Stimulated activated CD8-positive, alpha-beta memory T cell treated with anti-CD3 and anti-CD28 coated beads, Interleukin-7, amount 100 ng/mL, for 48 hours (primary cell): ENCODE data around the gene CLEC4M.
A peak's percentile ranks its signal among the peaks of the same experiment; 100 is the strongest.

Source experiments
- DNase-seq, 2 donors: peaks; one replicate each; pipeline ENCODE4 v3.0.0-alpha.2; 2020; ENCODE audit warnings: low read depth in 1 of 2; ENCODE audit errors: extremely low read depth in 1 of 2

CLEC4M gene, protein sequence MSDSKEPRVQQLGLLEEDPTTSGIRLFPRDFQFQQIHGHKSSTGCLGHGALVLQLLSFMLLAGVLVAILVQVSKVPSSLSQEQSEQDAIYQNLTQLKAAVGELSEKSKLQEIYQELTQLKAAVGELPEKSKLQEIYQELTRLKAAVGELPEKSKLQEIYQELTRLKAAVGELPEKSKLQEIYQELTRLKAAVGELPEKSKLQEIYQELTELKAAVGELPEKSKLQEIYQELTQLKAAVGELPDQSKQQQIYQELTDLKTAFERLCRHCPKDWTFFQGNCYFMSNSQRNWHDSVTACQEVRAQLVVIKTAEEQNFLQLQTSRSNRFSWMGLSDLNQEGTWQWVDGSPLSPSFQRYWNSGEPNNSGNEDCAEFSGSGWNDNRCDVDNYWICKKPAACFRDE

DNA sequence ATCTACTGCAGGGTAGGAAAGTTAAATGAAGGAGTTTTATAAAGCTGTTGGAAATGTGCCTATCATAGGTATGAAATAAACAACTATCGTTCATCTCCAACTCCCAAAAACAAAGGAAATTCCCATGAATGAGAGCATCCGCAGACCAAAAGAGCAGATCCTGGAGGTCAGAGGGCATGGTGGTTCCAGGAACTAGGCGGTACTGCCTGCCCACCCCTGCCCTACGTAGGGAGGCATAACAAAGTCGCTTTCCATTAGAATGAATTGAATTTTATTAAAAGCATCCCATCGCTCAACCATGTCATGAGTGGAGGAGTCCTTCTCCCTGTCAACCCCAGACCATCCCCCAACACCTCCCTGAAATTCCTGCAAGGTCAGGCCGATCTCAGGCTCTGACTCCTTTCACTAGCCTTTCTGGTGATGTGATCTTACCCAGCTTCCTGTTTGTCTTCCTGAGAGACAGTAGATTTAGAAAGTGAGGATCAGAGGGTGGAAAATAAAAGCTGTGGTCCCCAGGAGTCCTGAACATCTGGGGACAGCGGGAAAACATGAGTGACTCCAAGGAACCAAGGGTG, at the start of gene CLEC4M:
Gene CLEC4M (plus strand): TSS at position 525 of the 575 bp plus-strand sequence. CDS start 24 bp downstream, at position 549.
- DNase-seq = no peak

DNA sequence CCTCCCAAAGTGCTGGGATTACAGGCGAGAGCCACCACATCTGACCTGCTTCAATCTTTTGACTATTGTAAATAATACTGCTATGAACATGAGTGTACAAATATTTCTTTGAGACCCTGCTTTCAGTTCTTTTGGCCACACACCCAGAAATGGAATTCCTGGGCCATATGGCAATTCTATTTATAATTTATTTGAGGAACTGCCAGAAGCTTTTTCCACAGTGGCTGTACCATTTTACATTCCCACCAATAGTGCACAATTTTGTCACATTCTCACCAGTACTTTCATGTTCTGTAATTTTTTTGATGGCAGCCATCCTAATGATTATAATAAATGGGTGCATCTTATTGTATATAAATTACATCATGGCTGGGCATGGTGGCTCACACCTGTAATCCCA, 47.4 kb upstream of the CLEC4M start:
- no peak for DNase-seq

DNA sequence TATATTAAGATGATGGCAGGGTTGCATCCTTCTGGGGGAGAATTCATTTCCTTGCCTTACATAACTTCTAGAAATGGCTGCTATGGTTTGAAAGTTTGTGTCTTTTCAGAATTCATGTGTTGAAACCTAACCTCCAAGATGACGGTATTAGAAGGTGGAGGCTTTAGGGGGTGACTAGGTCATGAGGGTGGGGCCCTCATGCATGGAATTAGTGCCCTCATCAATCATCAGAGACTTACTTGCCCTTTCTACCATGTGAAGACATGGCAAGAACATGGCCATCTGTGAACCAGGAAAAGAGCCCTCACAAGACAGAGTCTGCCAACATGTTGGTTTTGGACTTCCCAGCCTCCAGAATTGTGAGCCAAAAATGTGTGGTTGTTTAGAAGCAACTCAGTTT, 46.3 kb upstream of the CLEC4M start:
- no peak for DNase-seq

DNA sequence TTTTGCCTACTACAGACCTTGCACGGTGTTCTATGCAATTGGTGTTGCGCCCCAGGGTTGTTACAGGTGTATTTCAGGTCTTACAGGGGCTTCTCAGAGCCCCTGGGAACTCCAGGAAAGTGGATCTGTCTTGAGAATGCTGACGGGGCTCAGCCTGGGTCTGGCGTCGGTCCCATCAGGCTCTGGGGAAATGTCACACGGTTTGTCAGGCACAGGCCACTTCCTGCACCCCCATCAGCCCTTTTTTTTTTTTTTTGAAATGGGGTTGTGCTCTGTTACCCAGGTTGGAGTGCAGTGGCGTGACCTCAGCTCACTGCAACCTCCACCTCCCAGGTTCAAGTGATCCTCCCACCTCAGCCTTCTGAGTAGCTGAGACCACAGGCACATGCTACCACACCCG, 44.4 kb upstream of the CLEC4M start:
- no peak for DNase-seq

DNA sequence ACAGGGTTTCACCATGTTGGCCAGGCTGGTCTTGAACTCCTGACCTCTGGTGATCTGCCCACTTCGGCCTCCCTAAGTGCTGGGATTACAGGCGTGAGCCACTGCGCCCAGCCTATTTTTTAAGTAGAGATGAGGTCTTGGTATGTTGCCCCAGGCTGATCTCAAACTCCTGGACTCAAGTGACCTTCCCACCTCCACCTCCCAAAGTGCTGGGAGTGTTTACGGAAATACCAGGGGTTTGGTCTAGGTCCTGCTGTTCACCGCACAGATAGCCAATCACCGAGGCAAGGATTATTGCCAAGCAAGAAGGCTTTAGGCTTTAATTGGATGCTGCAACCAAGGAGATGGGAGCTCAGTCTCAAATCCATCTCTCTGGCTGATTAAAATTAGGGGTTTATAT, 42.7 kb upstream of the CLEC4M start:
- DNase-seq = no peak

DNA sequence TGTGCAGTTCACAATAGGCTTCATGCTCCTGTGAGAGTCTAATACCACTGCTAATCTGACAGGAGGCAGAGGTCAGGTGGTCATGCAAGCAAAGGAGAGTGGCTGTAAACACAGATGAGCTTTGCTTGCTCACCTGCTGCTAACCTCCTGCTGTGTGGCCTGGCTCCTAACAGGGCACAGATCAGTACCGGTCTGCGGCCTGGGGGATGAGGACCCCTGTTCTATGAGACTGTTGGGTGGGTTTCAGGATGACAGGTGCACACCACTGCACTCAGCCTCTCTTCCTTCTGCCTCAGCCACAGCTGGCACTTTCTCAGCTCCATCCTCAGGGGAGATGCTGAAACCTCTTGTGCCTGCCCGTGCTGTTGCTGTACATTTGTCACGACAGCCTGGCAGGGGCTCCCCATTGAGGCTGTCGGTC, 40.8 kb upstream of the CLEC4M start:
- DNase-seq = no peak

DNA sequence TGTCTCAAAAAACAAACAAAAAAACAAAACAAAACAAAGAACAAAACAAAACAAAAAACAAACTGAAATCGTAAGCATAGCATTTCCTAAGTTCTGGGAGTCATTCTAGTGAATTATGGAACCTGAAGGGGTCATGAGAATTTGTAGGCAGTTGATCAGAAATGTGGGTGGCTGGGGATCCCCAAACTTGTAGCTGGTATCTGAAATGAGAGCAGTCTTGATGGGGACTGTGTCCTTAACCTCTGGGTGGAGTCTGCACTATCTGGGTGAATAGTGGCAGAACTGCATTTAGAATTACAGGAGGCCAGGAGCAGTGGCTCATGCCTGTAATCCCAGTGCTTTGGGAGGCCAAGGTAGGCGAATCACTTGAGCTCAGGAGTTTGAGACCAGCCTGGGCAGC, 37.3 kb upstream of the CLEC4M start:
- DNase-seq = no peak

DNA sequence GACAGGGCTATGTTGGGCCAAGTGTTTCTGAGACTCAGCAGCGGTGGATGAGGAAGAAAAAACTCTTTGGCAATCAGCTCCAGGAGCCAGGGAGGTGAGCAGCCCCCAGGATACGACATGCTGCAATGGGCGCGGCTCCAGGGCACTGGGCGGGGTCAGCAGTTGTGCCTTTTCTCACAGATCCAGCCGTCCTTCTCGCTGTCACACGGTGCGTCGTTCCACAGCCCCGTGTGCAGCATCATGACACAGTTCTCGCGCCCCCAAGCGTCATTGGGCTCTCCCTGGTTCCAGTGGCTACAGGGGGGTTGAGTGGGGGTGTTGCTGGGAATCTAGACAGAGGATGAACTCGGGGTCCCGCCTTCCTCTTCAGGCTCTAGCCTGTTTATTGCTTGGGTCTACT, 33.8 kb upstream of the CLEC4M start:
- no peak for DNase-seq

DNA sequence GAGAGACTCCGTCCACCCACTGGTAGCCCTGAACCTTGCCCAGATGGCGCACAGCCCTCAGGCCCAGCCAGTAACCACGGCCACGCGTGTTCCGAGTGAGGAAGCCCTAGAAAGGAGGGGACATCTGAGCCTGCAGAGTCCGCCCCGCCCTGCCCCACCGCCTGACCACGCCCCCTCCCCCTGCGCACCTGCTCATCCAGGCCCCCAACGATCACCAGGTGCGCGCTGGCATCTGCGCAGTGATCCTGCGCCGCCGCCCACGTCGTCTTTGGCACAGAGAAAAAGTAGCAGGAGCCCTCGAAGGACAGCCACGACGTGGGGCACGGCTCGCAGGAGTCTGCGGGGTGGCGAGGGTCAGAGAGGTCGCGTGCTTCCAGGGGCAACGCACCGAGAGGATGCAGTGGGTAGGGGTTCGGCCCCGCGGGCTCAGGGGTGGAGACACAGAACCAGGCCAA, 33.2 kb upstream of the CLEC4M start:
- DNase-seq = no peak

DNA sequence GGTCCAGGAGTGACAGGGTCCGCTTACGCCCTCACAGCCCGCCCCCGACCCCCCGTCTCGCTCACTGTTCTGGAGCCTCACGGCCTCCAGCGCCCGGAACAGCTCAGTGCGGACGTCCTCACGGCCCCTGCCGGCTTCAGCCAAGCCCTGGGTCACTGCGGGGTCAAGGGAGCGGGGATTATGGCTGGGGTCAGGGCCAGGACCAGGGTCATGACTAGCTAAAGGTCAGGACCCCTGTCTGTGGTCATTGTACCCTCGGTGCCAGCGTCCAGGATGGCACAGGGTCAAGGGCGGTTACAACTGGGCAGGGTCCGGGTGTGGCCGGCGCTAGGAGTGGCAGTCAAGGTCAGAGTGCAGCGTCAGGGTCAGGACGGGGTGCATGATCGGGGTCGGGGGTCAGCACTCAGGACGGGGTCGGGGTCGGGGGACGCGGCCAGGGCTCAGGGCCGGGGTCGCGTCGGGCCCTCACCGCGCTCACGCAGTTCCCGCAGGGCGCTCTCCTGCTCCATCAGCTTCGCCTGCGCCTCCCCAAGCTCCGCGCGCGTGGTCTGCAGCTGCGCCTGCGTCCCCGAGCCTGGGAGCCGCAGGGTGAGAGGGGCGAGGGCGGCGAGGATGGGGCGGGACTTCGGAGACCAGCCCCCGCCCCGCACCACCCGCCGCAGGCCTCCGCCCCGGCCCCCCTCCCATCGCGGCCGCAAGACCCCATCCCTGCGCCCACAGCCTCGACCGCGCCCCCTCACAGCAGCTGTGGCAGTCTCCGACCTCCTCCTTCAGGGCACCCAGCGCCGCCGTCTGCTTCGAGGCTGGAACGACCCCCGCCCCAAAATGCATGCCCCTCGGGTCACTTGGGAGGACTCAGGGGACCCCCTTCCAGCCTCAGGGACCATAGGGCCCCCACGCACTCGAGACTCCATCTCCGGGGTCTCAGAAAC, 32.5 kb upstream of the CLEC4M start:
- no peak for DNase-seq

DNA sequence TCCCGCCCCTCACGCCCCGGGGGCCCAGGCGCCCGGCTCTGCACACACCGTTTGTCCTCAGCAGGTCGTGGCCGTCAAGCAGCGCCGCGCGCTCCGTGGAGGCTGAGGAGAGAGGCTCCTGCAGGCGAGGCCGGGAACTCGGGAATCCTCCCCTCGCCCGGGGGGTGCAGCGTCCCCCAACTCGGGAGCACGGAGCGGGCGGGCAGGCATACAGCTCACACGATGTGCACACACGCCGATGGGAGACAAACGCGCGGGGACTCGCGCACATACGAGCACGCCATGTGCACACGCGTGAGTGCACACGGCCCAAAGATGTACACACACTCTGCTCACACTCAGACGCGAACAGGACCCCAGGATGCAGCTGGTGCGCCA, 31.8 kb upstream of the CLEC4M start:
- no peak for DNase-seq

DNA sequence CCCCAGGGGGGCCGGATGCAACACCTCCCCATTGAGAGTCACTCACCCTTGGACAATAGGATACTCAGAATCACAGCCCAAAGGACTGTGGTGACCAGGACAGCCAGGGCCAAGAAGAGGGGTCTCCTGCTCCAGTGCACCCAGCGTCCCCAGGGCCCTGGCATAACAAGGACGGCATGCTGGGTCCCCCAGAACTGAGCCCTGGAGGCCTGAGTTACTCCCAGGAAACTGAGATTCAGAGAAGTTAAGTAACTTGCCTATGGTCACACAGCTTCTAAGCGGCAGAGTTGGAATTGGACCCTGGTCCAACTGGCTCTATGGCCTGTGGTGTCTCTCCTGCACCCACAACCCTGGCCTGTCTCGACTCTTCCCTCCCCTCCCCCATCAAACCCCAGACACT, 31.4 kb upstream of the CLEC4M start:
- DNase-seq = no peak

DNA sequence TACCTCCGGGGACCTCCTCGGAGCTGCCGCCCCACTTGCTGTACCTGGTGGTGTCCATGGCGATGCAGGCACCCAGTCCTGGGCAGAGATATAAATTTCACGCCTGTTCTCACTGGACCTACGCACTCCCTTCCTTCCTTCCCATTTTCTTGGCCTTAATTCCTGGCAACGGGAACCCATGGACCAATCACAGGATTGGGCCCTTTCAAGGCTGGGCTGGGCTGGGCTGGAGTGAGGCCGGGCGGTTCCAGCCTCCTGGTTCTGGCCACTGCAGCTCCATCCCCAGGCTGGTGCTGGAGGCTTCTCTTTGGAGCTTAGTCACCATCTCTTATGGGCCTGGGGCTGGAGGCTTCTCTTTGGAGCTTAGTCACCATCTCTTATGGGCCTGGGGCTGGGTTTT, 31.0 kb upstream of the CLEC4M start, which contains the start of gene CLEC4G:
Gene CLEC4G (minus strand): TSS at position 66 of the 400 bp plus-strand sequence. CDS start 8 bp downstream, at position 58.
- DNase-seq = no peak

DNA sequence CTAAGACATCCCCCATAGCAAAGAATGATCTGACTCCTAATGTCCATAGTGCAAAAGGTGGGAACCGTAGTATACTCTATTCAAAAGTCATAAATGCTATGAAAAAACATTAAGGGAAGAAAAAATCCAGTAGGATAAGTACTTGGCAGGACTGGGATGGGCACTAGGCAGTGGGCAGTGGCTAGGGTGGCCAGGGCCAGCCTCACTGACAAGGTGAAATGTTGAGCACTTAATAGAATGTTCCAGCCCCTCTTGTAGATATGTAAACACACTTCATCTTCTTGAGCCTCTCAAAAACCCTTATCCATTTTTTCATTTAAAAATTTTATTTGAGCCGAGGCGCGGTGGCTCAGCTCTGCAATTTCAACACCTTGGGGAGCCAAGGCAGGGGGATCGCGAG, 29.7 kb upstream of the CLEC4M start:
- DNase-seq = no peak

DNA sequence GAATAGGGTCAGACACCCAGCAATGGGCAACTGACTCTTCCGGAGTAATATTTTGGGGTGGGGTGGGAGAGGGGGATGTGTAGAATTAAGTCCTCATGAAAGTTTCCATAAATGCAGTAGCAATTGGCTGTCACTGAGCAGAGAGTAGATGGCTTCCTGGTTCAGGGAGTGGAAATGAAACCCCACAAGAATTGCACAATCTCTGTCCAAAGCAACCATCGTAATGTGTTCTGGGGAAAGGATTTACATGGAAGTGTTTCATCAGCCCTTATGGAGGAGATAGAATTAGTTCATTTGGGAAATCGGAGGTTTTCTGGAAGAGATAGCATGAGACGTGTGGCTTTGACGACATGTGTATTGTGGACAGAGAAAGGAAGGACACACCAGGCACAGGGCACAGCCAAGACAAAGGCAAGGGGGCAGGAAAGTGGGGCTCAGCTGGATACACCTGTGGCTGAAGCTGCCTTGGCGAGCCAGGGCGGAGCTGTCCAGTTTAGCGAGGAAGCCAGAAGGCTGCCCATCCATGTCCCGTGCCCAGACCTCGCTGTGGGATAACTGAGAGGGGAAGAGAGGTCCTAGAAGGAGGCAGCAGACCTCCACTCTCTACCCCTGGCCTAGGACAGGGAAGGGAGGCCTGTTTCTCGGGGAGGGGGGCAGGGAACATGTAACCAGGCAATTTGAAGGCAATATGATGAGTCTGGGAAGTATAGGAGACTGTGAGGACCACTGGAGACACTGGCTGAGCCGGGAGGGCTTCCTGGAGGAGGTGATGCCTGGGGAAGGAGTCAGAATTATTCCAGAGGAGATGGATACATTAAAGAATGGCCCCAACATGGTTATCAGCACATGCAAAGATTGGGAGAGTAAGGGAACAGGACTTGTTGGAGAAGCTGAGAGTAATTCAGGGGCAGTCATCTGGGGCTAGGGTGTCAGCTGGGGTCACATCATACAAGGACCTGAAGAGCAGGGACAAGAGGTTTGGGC, 28.5 kb upstream of the CLEC4M start:
- DNase-seq = no peak

DNA sequence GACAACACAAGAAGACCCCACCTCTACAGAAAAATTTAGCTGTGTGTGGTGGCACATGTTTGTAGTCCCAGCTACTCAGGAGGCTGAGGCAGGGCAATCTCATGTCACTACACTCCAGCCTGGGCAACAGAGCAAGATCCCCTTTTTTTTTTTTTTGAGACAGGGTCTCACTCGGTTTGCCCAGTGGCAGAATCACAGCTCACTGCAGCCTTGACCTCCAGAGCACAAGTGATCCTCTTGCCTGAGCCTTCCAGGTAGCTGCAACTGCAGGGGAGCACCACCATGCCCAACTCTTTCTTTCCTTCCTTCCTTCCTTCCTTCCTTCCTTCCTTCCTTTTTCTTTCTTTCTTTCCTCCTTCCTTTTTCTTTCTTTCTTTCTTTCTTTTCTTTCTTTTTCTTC, 26.9 kb upstream of the CLEC4M start:
- DNase-seq = no peak

DNA sequence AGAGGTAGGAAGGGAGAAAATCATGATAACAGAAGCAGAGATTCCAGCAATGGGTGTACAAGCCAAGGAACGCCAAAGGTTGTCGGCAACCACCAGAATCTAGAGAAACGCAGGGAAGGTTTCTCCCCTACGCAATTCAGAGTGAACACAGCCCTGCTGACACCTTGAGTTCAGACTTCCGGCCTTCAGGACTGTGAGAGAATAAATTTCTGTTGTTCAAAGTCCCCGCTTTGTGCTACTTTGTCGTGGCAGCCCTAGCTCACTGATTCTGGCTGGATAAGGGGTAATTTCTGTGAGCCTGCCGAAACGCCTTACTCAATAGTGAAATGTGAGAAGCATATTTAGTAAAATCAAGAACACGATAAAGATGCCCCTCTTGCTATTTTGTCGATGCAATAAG, 25.8 kb upstream of the CLEC4M start:
- DNase-seq = no peak

DNA sequence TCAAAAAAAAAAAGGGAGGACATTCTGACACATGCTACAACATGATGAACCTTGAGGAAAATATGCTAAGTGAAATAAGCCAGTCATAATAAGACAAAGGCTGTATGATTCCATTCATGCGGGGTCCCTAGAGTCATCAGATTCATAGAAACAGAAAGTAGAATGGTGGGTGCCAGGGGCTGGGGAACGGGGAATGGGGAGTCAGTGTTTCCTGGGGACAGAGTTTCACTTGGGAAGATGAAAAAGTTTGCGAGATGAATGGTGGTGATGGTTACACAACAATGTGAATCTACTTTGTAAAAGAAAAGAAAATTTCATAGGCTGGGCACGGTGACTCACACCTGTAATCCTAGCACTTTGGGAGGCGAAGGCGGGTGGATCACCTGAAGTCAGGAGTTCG, 25.0 kb upstream of the CLEC4M start:
- DNase-seq = peak in 1 of 2 donors; percentile 39

DNA sequence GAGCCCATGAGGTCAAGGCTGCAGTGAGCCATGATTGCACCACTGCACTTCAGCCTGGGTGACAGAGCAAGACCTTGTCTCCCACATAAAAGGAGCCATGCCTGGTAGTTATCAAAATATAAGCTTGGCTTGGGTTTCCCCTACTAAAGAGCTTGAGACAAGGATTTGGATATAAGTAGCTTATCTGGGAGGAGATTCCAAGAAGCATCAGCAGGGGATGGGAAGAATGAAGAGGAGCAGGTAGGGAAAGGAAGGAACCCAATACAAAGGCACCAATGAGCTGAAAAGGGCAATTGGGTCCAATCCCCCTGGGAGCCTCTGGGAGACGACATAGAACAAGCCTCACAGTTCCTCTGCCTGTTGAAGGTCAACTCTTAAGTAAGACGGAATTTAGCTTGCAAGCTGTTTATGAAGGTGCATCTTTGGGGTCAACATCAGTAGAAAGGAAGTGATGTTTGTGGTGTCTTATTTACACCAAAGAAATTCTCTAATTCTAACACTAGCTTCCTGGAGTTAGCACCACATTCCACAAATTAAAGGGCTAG, 23.8 kb upstream of the CLEC4M start:
- DNase-seq = no peak
